DND-41 (cell line): ENCODE data around the gene HBA2.

Experiments used
- EZH2 ChIP-seq: IDR thresholded peaks from 3 replicates; pipeline ENCODE4 v1.6.1; 2012; ENCODE audit warnings: borderline replicate concordance, low read depth, mild to moderate bottlenecking, moderate library complexity, low read length, inconsistent platforms; ENCODE audit not compliant: severe bottlenecking
- TF ChIP-seq, protein P1 (sequence below): IDR thresholded peaks from 2 replicates; pipeline ENCODE4 v1.5.1; 2012; ENCODE audit warnings: borderline replicate concordance, low read length, moderate library complexity, mild to moderate bottlenecking; ENCODE audit not compliant: poor library complexity, severe bottlenecking; ENCODE audit errors: extremely low read depth

DNA sequence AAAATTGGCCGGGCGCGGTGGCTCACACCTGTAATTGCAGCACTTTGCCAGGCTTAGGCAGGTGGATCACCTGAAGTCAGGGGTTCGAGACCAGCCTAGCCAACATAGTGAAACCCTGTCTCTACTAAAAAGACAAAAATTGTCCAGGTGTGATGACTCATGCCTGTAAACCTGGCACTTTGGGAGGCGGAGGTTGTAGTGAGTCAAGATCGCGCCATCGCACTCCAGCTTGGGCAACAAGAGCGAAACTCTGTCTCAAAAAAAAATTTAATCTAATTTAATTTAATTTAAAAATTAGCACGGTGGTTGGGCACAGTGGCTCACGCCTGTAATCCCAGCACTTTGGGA lies 6.0 kb downstream of the HBA2 start:
- TF ChIP-seq, protein P1, sequence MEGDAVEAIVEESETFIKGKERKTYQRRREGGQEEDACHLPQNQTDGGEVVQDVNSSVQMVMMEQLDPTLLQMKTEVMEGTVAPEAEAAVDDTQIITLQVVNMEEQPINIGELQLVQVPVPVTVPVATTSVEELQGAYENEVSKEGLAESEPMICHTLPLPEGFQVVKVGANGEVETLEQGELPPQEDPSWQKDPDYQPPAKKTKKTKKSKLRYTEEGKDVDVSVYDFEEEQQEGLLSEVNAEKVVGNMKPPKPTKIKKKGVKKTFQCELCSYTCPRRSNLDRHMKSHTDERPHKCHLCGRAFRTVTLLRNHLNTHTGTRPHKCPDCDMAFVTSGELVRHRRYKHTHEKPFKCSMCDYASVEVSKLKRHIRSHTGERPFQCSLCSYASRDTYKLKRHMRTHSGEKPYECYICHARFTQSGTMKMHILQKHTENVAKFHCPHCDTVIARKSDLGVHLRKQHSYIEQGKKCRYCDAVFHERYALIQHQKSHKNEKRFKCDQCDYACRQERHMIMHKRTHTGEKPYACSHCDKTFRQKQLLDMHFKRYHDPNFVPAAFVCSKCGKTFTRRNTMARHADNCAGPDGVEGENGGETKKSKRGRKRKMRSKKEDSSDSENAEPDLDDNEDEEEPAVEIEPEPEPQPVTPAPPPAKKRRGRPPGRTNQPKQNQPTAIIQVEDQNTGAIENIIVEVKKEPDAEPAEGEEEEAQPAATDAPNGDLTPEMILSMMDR, result no peak
- no peak for TF ChIP-seq EZH2
